Esophagus squamous epithelium (tissue), 4 donors: ENCODE results near the gene PPL.

Source experiments
- POLR2A ChIP-seq, 4 donors: fragments of 450-650 bp; IDR thresholded peaks; one replicate each; pipeline ENCODE4 v1.6.1; 2017; ENCODE audit warnings: antibody characterized with exemption in 4 of 4, mild to moderate bottlenecking in 4 of 4, moderate library complexity in 3 of 4
- TF ChIP-seq, protein P1 (sequence below), 6 experiments: fragments of 450-650 bp in 4 of 6; fragments of 200-600 bp in 2 of 6; sonication (generic) in 2 of 6; IDR thresholded peaks; one replicate each; pipeline ENCODE4 v1.5.1; 2016 to 2019; ENCODE audit warnings: antibody characterized with exemption in 6 of 6, mild to moderate bottlenecking in 4 of 6, moderate library complexity in 4 of 6

DNA sequence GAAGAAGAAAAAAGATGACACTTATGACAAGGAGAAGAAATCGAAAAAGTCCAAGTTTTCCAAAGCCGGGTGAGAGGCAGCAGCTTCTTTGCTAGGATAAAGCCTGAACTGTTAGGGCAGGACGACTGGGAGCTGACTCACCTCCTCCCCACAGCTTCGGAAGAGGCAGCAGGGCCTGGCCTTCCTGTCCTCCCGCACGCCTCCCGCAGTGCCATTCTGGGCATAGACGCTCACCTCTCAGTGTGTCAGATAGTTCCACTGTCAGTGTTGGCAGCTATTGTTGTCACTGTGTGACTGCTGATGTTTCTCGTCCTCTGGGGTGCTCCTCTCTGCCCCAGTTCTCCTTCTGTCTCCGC lies 77.1 kb downstream of the PPL start:
- TF ChIP-seq, protein P1, sequence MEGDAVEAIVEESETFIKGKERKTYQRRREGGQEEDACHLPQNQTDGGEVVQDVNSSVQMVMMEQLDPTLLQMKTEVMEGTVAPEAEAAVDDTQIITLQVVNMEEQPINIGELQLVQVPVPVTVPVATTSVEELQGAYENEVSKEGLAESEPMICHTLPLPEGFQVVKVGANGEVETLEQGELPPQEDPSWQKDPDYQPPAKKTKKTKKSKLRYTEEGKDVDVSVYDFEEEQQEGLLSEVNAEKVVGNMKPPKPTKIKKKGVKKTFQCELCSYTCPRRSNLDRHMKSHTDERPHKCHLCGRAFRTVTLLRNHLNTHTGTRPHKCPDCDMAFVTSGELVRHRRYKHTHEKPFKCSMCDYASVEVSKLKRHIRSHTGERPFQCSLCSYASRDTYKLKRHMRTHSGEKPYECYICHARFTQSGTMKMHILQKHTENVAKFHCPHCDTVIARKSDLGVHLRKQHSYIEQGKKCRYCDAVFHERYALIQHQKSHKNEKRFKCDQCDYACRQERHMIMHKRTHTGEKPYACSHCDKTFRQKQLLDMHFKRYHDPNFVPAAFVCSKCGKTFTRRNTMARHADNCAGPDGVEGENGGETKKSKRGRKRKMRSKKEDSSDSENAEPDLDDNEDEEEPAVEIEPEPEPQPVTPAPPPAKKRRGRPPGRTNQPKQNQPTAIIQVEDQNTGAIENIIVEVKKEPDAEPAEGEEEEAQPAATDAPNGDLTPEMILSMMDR (IDR thresholded peaks at IDR 0.05): no peak
- no peak for TF ChIP-seq POLR2A (IDR thresholded peaks at IDR 0.05)
